ENCODE measurements around the gene LRRC14B.

DNA sequence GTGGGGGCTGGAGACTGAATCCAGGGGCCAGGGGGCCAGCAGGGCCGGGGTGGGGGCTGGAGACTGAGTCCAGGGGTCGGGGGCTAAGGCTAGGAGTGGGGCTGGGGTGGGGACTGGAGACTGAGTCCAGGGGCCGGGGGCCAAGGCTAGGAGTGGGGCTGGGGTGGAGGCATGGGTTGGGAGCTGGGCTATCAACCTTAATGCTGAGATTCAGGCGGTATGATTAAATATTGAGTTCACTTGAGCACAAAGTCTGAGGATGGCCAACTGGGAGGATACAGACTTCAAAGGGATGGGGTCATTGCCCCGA, 17.0 kb upstream of the LRRC14B start:
- TF ChIP-seq POLR2AphosphoS5 (IDR thresholded peaks at IDR 0.05; ENCODE audit: low read depth, low read length) (no peak), POLR2A (IDR thresholded peaks at IDR 0.05; ENCODE audit: low read depth, low read length) (no peak)
